ENCODE data around the gene GRID1. TPM values are rescaled to one million over a fixed set of nuclear protein-coding genes. Genes with fewer than 3 reads are reported as not detected.

The GRID1 gene
- total RNA-seq, 1 experiment from 2014 or later: 5.6 TPM

DNA sequence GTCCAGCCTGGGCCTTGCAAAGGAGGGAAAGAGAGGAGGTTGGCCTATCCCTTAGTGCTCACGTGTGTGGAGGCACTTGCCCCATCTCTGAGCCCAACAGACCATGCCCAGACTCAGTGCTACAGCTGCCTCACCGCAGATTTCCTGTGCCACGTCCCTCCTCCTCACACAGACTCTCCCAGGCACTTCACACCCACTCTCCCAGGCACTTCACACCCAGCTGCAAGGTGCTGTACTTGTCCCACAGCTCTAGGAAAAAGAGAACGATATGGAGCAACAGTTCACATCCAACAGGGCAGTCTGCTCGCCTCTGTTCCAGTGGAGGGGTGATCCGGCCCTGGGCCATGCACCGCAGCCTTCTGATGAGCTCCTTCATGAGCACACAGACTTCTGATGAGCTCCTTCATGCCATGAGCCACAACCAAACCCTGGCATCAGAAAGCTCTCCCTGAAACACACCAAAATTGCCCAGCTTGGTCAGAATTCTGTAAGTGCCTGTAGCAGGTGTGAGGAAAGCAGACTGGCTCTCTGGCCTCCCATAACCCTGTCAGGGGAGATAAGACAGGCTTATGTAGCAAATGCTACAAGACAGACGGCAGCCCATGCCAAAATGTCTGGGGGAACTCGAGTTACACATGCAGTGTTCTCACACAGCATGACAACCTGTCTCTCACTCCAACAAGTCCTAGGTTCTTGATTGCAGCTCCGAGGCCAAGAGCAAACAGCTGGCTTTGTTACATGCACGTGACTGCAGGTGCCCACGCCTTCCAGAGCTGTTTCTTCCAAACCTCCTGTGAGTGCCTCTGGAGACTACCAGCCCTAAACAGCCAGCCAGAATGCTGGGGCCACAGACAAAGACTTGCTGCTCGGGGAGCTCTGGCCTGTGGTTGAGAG is 348.5 kb downstream of the GRID1 start:
- H3K36me3 ChIP-seq (ENCODE audit: control insufficient read depth in 1 of 2, insufficient read depth in 2 of 2, low read length in 2 of 2): no peaks in the 10 kb centered on the region
- no peaks in the 10 kb centered on the region for H3K4me1 ChIP-seq (ENCODE audit: control insufficient read depth in 1 of 2, insufficient read depth in 2 of 2, low read length in 2 of 2)
- CTCF ChIA-PET: no interaction called here
- intact Hi-C loops (cut with micrococcal nuclease): no loop called here
- H3K27ac ChIP-seq (ENCODE audit: low read depth, low read length): no peak overlapping the region
- H3K4me2 ChIP-seq (ENCODE audit: low read length): no peak overlapping the region
- no peaks in the 10 kb centered on the region for H4K20me1 ChIP-seq (ENCODE audit: insufficient read depth)
- ATAC-seq: no peak
- TF ChIP-seq ZBTB33 (IDR thresholded peaks at IDR 0.05; ENCODE audit: extremely low read depth, insufficient replicate concordance, low read length) (no peak), SIN3A (IDR thresholded peaks at IDR 0.05; ENCODE audit: low read depth) (no peak), YY1 (IDR thresholded peaks at IDR 0.05; ENCODE audit: extremely low read depth, insufficient replicate concordance, low read depth, low read length) (no peak), MAX (IDR thresholded peaks at IDR 0.05) (no peak), REST (IDR thresholded peaks at IDR 0.05; ENCODE audit: low read depth) (no peak), SP1 (IDR thresholded peaks at IDR 0.05; ENCODE audit: low read depth) (no peak), FOSL1 (IDR thresholded peaks at IDR 0.05; ENCODE audit: low read depth) (no peak), CEBPB (IDR thresholded peaks at IDR 0.05; ENCODE audit: low read depth) (no peak), RAD21 (IDR thresholded peaks at IDR 0.05; ENCODE audit: low read depth) (no peak), POLR2AphosphoS5 (IDR thresholded peaks at IDR 0.05; ENCODE audit: low read depth, low read length) (no peak), ZFX (IDR thresholded peaks at IDR 0.05) (no peak), TCF7L2 (IDR thresholded peaks at IDR 0.05; ENCODE audit: borderline replicate concordance, extremely low read depth, insufficient read depth, insufficient read length) (no peak), EGR1 (IDR thresholded peaks at IDR 0.05; ENCODE audit: low read depth) (no peak)
- TF ChIP-seq, protein P1, sequence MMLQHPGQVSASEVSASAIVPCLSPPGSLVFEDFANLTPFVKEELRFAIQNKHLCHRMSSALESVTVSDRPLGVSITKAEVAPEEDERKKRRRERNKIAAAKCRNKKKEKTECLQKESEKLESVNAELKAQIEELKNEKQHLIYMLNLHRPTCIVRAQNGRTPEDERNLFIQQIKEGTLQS (IDR thresholded peaks at IDR 0.05): no peak
- no peaks in the 10 kb centered on the region for H3K79me2 ChIP-seq (ENCODE audit: insufficient read depth, low read length)
- no peak for DNase-seq (ENCODE audit: low read depth, low spot score)
- POLR2A ChIA-PET: no interaction called here
- no peaks in the 10 kb centered on the region for H3K9me3 ChIP-seq (ENCODE audit: control insufficient read depth in 1 of 2, insufficient read depth in 1 of 2, low read depth in 1 of 2, low read length in 2 of 2)
- H2AFZ ChIP-seq (ENCODE audit: low read depth, low read length, poor library complexity, severe bottlenecking): no peak overlapping the region
- H3K4me3 ChIP-seq (replicated peaks in 1 of 2; ENCODE audit: low read depth in 1 of 2, low read length in 2 of 2): no peak overlapping the region
- no peak overlapping the region for H3K9ac ChIP-seq (ENCODE audit: low read length)
- no peaks in the 10 kb centered on the region for H3K27me3 ChIP-seq (ENCODE audit: insufficient read depth, low read length)
- H3K9me2 ChIP-seq (ENCODE audit: insufficient read depth): no peaks in the 10 kb centered on the region
- no TSS peak for BruUV-seq (replicated peaks)
- RAD21 ChIA-PET (ENCODE audit: low non-redundant PET in 1 of 2, low total read pairs in 2 of 2, uncharacterized antibody in 2 of 2, unreplicated experiment in 2 of 2): no interaction called here

All from HCT116 (cell line).